Cerebellar nuclear complex (tissue), 1 donor: ENCODE results near the gene CTNNA3.

Experiments used
- DNase-seq, 2 experiments: peaks; one replicate each; lab custom pipeline; 2025; lab: John Stamatoyannopoulos, UW

CTNNA3 gene

GRCh38 chr10:67327626-67328535, 368.1 kb downstream of the CTNNA3 start:
- no peak for DNase-seq

- DNase-seq = no peak
Observed at GRCh38 chr10:67319976-67320375, 376.0 kb downstream of the CTNNA3 start.

- no peak for DNase-seq
Observed at GRCh38 chr10:67308912-67309311, 387.1 kb downstream of the CTNNA3 start.

GRCh38 chr10:67306588-67307205, 389.3 kb downstream of the CTNNA3 start:
- DNase-seq = no peak

- no peak for DNase-seq
Observed at GRCh38 chr10:67302701-67303100, 393.3 kb downstream of the CTNNA3 start.

- DNase-seq = no peak
Observed at GRCh38 chr10:67299761-67300160, 396.2 kb downstream of the CTNNA3 start.

- DNase-seq = no peak
Observed at GRCh38 chr10:67297637-67298181, 398.3 kb downstream of the CTNNA3 start.

GRCh38 chr10:67296926-67297325, 399.1 kb downstream of the CTNNA3 start:
- no peak for DNase-seq

- DNase-seq = no peak
Observed at GRCh38 chr10:67288688-67289410, 407.1 kb downstream of the CTNNA3 start.

- DNase-seq = no peak
Observed at GRCh38 chr10:67284589-67284988, 411.4 kb downstream of the CTNNA3 start.

GRCh38 chr10:67282871-67283270, 413.1 kb downstream of the CTNNA3 start:
- DNase-seq = no peak

- no peak for DNase-seq
Observed at GRCh38 chr10:67280405-67280804, 415.6 kb downstream of the CTNNA3 start.

GRCh38 chr10:67277402-67277801, 418.6 kb downstream of the CTNNA3 start:
- DNase-seq = no peak

GRCh38 chr10:67269828-67270227, 426.2 kb downstream of the CTNNA3 start:
- DNase-seq = no peak

- DNase-seq = no peak
Observed at GRCh38 chr10:67268146-67268545, 427.8 kb downstream of the CTNNA3 start.

- no peak for DNase-seq
Observed at GRCh38 chr10:67262675-67263074, 433.3 kb downstream of the CTNNA3 start.

- DNase-seq = no peak
Observed at GRCh38 chr10:67261300-67261797, 434.6 kb downstream of the CTNNA3 start.

- no peak for DNase-seq
Observed at GRCh38 chr10:67259319-67259929, 436.6 kb downstream of the CTNNA3 start.

GRCh38 chr10:67257427-67258144, 438.4 kb downstream of the CTNNA3 start:
- DNase-seq = no peak

GRCh38 chr10:67257018-67257417, 439.0 kb downstream of the CTNNA3 start:
- no peak for DNase-seq

GRCh38 chr10:67250686-67251085, 445.3 kb downstream of the CTNNA3 start:
- DNase-seq = no peak
